HG03064 (cell line): ENCODE measurements around the gene MLLT1.
A peak's percentile ranks its signal among the peaks of the same experiment; 100 is the strongest.
"Not testable (repeated sequence)": the region's sequence is repeated elsewhere in the genome, so short reads cannot be mapped to it uniquely, and the experiment has no call there.

Experiments
- ATAC-seq: cut with Tn5 transposase; IDR thresholded peaks from one replicate; pipeline ENCODE4 v1.9.1; 2021; ENCODE audit warnings: low read depth; ENCODE audit not compliant: unreplicated experiment

The MLLT1 gene

DNA sequence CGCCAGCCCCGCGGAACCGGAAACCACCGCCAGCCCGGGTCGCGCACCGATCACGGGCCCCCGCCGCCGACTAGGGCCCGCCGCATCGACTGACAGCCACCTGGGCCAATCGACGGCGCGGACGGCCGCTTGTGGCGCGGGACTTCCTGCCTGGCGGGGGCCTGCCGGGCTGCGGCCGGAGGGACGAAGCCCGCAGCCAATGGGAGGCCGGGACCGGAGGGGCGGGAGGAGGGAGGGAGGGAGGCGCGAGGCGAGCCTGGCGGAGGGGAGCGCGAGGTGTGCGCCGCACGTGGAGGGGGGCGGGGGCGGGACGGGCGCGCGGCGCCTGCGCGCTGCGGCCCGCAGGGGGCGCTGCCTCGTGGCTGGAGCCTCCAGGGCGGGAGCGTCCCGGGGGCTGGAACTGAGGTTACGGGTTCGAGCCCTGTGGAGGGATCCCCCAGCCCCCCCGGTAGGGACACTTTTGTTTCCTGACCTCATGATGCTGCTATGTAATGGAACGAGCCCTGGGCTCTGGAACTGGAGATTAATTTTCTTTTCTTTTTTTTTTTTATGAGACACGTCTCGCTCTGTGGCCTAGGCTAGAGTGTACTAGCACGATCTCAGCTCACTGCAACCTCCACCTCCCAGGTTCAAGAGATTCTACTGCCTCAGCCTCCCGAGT is at the start of gene MLLT1:
MLLT1 (minus strand) TSS at position 45 of the 661 bp plus-strand sequence. CDS start 191 bp downstream, outside the sequence.
- peak; percentile 72 for ATAC-seq

DNA sequence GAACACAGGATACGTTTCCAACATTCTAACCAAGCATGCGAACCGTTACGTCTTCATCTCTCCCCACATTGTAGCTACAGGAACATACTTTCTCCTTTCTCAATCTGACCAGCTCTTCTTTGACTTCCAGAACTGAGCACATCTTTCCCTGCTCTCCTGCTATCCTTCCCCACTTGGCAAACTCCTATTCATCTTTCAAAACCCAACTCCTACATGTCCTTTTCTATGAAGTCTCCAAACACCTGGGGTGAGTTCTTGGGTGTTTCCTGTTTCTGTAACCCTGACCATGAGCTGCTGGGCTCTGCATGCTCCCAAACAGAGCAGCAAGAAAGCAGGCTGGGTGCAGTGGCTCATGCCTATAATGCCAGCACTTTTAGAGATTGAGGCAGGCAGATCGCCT is 47.0 kb upstream of the MLLT1 start:
- ATAC-seq: no peak

- ATAC-seq: no peak
These were observed 45.8 kb upstream of the MLLT1 start for GRCh38 chr19:6325614-6326013.

GRCh38 chr19:6324757-6325156 is 45.0 kb upstream of the MLLT1 start:
- ATAC-seq: no peak

GRCh38 chr19:6322284-6322683 is 42.5 kb upstream of the MLLT1 start:
- ATAC-seq: no peak

DNA sequence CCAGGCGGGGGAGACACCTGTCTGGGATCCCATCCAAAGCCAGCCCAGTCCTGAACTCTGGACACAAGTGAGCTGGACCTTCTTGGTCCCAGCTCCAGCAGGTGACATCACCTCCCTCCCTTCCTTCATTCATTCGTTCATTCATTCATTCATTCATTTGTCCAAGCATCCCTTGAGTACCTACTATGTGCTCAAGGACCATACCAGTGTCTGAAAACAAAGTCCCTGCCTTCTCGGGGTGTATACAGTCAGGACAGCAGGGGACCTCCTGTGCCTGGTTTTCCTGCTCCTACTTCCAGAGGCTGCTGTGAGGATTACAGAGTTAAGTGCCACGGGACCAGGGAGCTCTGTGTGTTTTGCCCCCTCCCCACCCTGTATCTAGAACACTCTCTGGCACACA is 39.6 kb upstream of the MLLT1 start:
- ATAC-seq: no peak

GRCh38 chr19:6318772-6319171 is 39.0 kb upstream of the MLLT1 start:
- no peak for ATAC-seq

GRCh38 chr19:6315646-6316045 is 35.9 kb upstream of the MLLT1 start:
- not testable (repeated sequence) for ATAC-seq

GRCh38 chr19:6313398-6313969 is 33.7 kb upstream of the MLLT1 start:
- no peak for ATAC-seq

DNA sequence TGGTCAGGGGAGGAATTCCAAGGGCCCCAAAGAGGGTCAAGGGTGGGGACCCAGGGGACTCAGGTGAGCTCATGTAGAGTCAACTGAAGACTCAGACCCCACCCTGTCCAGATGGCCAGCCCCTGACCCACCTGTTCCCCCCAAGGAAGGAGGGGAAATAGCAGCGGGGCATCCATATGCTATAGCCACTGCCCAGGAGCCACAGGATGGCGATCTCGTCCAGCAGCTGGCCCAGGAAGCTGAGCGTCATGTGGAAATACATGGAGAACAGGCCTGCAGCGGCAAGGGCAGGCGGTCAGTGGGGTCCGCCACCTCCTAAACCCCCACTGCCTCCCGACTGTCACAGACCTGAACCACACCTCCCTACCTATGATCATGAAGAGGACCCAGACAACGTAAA is 32.2 kb upstream of the MLLT1 start:
- ATAC-seq: no peak

DNA sequence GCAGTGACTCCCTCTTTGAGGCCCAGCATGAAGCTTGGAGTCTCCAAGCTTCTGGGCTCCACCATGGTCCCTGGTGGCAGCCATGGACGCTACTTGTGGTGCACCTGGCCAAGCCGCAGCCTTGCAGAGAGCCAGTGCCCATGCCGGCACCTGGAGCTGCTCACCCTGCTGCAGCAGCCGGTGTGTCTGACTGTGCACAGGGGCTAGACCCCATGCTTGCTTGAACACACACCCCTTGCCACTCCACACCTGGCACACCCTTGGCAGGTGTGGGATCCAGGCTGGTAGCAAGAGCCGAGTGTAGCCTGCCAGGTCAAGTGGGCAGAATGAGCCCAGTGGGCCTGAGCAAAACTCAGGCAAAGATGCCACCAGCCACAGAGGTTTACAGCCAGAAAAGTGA is 18.6 kb upstream of the MLLT1 start:
- no peak for ATAC-seq

- no peak for ATAC-seq
These were observed 17.4 kb upstream of the MLLT1 start for GRCh38 chr19:6297202-6297601.

DNA sequence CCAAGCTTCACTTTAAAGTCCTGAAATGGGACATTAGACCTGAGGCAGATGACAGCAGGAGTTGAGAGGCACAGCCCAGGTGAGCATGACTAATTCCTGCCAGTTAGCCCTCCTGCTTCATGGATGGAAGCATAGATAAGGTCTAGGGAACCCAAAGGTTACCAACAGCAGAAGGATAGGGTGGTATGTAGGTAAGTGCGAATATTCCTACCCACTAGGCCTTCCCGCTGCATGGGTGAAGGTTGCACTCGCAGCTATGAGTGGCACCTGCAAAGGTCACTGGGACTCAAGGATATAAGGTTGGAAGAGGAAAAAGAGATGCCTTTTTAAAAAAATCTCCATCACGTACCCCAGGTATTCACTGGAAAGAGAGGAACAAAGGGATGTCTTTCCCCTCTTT is 12.2 kb upstream of the MLLT1 start:
- no peak for ATAC-seq

GRCh38 chr19:6288737-6289136 is 9.0 kb upstream of the MLLT1 start:
- no peak for ATAC-seq

- ATAC-seq: no peak
These were observed 7.6 kb upstream of the MLLT1 start for GRCh38 chr19:6287269-6287885.

DNA sequence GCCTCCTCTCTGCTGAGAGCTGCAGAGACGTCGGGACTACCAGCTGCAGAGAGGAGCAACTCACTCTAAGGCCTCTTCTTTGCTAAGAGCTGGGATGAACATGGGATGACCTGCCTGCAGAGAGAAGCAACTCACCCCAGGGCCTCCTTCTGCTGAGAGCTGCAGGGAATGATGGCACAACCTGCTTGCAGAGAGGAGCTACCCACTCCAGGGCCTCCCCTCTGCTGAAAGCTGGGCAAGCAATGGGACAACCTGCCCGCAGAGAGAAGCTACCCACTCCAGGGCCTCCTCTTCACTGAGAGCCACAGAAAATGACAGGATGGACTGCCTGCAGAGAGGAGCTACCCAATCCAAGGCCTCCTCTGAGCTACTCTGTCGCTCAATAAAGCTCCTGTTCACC is 6.9 kb upstream of the MLLT1 start:
- no peak for ATAC-seq

DNA sequence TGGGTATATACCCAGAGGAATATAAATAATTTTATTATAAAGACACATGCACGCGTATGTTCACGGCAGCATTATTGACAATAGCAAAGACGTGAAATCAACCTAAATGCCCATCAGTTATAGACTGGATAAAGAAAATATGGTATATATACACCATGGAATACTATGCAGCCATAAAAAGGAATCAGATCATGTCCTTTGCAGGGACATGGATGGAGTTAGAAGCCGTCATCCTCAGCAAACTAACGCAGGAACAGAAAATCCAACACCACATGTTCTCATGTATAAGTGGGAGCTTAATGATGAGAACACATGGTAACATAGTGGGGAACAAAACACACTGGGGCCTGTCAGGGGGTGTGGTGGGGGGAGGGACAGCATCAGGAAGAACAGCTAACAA is 2.6 kb upstream of the MLLT1 start:
- ATAC-seq: not testable (repeated sequence)

DNA sequence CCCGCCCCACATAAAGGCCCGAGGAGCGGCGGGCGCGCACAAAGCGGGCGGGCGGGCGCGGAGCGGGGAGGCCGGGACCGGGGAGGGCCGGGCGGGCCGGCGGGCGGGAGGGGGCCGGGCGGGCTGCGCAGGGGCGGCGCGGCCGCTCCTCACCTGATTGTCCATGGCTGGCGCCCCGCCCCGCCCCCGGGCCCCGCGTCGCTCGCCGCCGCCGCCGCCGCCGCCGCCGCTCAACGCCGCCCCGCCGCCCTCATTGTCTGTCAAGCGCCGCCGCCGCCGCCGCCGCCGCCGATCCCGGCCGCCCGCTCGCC is 200 bp downstream of the MLLT1 start:
- ATAC-seq: peak; percentile 16

- no peak for ATAC-seq
These were observed 795 bp downstream of the MLLT1 start for GRCh38 chr19:6278740-6279619.

GRCh38 chr19:6278051-6278450 is 1.7 kb downstream of the MLLT1 start:
- no peak for ATAC-seq

DNA sequence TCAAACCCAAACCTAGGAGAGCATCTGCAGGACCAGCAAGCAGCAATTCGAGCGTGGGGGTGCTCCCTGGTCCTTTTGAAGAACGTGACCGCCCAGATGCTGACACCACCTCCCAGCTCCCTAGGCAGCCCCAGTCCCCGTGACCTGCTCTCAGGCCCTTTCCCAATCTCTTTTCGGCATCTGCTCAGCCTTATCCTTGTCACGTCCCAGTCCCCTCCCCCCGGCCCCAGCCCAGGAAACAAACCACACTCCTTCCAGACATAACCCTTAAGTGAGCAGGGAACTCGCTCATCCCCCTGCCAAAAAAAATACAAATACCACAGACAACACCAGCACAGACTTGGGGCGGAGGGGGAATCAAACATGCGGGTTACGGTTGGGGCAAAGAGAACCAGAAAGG is 3.3 kb downstream of the MLLT1 start:
- ATAC-seq: no peak
